Cerebellar cortex (tissue), 1 donor: ENCODE data around the gene SGCE.

Source experiments
- DNase-seq: peaks from one replicate; pipeline ENCODE4 v3.0.0-alpha.2; 2015; ENCODE audit warnings: low spot score

The SGCE gene

DNA sequence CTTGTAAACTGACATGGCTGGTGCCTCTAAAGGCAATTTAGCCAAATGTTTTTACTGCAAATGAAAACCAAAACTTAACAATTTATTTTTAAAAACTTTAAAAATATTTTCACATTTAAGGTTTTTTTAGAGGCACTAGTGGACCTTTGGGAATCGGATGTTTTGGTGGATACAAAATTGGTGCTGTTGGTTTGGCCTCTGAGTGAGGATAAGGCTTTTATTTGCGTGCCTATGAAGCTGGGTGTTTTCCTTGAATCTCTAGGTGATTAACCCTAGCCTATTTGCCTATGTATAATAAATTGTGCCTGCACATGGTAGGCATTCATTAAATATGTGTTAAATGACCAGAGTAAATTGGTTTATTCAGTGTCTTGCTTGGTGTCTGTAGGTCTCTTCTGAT, 2.9 kb upstream of the SGCE start:
- DNase-seq: no peak

DNA sequence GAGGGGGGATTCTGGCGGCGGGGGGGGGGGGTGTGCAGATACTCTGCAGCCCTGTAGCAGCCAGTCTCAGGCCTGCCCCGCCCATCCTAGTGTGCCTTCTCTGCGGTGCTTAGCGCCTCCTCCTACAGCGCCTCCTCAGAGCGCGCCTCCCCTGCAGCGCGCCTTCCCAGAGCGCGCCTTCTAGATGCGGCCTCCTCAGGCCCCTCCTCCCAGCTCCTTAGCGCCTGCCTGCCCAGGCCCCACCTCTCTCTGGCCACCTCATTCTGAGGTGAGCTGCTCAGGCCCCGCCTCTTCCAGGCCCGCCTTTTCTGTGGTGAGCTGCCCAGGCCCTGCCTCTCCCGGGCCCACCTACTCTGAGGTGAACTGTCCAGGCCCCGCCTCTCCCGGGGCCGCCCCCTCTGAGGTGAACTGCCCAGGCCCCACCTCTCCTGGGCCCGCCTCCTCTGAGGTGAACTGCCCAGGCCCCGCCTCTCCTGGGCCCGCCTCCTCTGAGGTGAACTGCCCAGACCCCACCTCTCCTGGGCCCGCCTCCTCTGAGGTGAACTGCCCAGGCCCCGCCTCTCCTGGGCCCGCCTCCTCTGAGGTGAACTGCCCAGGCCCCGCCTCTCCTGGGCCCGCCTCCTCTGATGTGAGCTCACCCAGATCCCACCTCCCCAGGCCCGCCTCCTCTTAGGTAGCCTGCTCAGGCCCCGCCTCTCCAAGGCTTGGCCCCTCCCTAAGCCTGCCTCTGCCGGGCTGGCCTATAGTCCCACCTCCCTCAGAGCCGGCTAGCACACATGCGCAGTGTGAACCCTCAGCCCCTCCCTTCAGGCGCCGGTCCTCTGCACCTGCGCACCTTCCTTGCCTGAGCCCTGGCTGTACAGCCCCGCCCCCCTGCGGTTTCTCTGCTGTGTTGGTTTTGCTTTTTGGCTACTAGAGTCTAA, 2.1 kb upstream of the SGCE start:
- DNase-seq: peak; percentile 98

DNA sequence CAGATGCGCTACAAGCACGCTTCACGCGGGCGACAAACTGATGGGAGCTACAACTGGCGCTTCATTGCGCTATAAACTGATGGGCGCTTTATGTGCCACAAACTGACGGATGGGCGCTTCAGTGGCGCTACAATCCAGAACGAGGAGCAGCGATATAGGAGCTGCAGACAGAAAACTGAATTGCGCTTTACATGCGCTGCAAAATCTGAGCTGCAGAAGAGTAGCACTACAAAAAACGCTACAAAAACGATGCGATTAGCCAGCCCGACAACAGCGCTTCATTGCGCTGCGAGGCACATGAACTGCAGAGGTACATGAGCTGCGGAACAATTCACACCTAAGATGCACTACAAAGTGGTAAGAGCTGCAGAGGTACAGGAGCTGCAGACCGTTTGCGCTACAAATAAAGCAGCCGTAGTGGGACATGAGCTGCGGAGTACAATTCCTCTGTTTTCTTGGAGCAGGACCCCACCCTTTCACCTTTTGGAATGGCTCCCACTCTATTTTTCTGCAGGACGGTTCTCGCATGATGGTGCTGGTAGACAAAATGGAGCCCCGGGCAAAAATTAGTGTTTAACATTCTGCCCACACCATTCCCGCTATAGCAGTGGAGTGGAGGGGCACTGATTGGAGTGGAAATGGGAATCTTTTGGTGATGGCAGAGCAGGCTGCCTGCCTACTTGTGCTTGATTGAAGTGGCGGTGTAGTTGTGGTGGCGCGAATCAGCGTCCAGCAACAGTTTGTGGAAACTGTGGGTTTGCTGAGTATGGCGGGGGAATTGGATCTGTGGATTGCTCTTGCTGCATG, 1.2 kb upstream of the SGCE start:
- DNase-seq: peak; percentile 59

DNA sequence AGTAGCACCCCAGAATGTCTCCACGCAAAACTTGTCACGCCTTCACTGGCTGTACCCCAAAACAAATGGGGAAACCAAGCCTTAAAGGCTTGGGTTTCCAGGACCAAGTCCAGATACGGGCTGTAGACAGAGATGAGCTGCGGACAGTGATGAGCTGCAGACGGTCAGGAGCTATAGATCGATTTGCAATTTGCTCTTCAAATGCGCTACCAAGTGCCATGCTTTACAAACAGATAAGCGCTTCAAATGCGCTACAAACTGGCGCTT, 658 bp upstream of the SGCE start:
- DNase-seq: no peak

DNA sequence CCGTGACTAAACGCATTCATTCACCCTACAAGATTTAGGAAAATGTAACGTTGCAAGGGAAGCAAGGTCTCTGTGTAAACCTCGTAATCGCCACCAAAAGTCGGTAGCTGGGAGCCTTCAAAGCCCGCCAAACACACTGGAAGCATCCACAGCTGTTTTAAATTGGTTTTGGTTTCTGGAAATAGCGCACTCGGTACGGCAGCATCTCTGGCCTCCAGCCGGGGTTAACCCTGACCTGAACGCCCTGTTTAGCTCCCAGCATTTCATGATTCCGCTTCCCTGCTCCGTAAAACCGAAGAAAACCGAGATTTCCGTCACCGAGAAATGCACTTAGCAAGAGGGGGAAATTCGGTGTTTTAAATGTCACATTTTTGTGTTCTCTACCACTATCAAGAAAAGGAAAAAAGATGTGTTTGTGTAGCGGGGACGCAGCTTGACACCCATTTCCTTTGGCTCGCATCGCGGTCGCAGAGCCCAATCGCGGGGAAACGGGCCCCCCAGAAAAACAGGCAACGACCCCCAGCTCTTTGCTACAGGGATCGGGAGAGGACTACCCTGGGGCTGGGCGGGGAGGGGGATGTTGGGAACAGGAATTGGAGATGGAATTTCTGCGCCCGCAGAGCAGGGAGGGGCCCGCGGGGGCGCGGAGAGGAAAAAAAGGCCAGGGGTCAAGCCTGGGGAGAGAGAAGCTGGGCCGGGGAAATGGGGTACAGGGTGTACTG, 646 bp downstream of the SGCE start:
- DNase-seq: peak; percentile 61

DNA sequence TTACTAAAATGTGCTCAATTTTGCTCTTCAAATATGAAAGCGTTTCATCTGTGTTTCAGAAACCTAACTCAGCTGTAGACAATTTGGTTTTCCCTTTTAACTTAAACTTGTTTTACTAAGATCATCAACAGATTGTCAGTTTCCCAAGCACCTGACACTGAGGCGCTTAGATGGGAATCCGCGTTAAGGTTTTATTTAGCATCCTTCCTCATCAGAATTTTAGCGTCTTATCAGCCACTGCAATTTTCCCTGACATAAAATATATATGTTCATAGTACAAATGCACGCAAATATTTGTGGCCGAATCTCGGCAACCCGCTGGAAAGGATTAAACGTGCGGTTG, 1.2 kb downstream of the SGCE start:
- peak; percentile 45 for DNase-seq

DNA sequence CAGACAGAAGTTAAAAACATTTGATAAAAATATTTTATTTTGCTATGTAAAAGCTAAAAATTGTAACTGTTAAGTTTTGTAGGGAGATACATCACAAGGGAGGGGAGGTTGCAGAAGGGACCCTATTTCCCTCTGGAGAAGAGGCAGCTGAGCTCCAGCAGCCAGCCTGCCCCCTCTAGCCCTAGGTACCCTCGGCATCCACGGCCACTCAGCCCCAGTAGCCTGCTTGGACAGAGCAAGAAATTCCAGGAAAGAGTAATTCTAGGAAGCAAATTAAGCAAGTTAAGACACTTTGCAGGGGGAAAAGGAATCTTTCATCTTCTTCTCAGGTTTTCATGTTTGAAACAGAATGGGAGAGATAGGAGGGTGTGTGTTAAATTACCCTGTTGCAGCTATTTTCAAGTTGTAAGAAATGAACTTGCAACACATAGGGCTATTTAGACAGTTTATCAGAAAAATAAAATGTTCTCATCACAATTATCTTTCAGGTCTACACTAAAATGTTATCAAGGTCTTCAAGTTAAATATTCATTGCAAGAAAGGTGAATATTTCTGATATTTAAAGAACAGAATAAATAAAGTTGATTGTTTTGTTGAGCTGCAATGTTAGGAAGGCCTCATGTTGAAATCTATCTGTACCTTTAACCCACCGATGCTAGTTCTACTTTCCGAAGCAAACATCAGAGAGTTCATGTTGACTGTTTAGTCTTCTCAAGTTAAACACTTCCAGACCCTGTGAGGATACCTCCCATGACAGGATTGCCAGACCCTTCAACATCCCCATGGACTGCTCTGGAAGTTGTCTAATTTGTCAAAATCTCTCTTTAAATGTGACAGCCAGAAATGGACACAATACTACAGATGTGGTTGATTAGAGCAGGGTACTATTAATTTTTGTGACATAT, 5.5 kb downstream of the SGCE start:
- DNase-seq: no peak

DNA sequence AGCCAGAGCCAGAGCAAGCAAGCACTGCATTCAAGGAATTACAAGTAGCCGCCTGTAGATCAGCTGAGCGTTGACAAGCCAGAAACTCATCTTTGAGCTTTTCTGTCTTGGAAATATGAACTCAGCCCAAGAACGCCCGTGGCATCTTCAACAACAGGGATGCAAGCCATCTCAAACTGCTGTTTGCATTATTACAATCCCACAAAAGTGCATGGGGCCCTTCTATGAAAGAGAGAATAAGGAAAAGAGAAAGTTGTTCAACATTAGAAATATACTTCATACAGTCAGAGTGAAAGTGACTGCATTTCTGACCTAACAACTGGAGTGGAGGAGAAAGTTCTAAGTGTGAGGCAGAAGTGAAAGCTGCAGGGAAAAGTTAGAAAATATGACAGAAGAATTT, 6.5 kb downstream of the SGCE start:
- no peak for DNase-seq

DNA sequence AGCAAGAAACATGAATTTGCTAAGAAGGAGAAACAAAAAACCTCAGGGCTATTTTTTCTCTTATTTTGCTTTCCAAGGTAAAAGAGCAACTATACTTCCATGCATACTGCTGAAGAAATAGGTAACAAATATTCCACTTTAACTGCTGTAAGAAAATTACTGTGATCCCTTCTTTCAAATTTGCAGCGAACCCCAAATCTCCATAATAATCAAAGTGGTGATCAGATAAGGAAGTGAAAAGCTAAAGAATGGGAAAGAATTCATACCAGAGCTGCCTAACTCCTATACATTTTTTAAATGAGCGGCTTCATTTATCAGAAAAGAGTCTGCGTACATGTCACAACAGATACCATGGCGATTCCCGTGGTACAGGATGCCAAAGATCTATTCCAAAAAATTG, 7.2 kb downstream of the SGCE start:
- no peak for DNase-seq

DNA sequence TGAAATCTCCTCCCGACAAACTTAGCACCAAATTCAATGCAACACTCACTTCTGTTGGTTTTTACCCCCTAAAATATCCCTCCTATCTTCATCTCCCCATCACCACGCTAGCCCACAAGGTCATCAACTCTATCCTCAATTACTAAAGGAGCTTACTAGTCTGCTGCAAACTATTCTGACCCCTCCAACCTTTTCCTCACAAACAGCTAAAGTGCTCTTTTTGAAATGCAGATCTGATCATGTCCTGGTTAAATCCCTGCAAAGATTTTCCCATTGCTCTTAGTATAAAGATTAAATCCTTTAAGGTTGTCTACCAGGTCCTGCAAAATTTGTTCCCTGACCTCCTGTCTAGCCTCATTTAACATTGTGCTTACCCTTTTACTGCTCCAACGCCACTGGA, 8.6 kb downstream of the SGCE start:
- DNase-seq: no peak

DNA sequence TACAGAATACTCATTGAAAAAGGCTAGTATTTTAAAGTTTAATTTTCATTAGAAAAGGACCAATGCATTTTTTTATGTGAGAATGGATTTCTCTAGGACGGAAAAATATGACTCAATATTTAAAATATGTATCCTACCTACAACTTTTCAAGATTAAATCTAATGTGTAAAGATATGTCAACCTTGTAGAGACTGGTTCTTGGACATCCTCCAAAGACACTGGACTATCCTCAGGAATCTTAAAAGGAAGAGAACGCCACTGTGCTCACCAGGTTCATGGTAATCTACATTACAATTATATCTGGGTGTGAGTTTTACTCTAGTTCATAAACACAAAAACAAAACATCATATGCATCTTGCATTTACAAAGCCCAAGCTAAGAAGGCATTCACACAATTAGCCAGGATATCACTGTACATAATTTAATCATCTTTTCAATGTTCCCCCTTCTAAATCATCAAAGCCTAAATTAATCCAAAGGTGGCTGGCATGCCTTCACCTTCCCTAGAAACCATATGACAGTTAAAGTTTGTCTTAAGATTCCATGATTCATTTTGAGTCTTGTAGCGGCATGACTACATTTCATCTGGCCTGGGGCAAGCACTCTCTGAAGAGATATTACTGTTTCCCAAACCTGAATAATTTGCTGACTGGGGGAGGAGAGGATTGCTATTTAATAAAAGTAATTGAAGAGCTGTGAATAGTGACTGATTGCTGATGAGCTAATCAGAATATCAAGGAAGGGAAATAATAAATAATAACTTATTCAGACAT, 12.0 kb downstream of the SGCE start:
- DNase-seq: no peak

DNA sequence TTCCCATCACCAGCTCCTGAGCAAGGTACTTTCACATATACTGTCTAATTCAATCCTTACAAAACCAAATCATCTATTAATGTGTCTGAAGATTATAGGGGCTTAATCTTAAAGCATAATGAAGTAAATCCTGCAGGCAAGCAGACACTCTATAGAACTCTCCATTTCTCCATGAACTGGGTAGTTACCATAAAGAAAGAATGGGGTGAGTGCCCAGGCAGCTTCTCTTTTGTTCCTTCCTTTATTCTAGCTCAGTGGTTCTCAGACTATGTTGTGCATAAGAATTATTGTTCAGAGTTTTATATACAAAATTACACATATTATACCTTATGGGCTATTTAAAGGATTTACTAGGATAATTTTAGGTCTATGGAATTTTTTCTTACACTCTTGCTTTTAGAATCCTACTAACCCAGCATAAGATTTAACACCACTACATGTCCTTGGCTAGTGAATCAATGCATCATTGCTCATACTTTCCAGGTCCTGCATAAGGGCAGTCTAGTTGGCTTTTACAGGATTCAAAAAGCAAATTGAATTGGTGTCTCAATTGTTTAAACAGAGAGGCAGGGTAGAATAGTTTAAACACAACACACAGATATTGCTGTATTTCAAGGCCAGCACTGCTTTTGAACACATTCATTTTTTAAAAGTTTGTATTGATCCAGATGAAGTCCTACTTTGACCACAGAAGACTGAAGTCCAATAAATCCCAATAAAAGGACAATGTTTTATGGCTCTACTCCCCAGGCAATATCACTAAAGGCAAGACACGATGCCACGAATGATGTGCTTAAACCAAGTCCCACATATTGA, 12.9 kb downstream of the SGCE start:
- DNase-seq: no peak

DNA sequence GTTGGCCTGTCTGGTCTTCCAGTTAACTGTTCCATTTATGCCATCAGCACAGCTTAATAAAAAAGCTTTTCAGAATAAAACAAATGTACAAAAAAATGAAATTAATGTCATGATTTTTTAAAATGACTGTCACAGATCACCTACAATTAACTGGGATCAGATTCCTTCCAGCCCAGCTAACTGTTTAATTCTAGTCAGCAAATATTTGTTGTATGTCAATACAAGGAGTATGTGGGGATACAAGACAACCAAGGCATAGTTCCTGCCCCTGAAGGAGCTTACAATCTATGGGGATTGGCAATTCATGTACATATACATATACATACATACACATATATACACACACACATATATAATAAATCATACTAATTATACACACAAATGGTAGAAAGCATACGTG, 16.5 kb downstream of the SGCE start:
- no peak for DNase-seq

DNA sequence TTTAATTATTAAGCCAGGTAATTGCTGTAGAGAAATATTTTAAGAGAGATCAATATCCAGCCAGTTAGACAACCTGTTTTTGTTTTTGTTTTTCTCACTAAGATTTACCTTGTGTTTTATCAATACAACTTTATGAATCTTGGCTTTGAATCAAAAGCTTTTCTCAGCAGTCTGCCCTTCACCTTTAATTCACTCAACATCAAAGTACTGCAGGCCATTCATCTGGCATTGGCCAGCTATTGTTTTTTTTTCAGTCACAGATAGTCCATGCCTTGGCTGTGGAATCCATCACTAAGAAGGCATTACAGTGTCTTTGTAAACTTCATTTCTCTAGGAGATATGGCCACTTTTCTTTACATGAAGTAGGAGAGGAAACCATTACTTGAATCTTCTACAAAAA, 20.2 kb downstream of the SGCE start:
- no peak for DNase-seq

DNA sequence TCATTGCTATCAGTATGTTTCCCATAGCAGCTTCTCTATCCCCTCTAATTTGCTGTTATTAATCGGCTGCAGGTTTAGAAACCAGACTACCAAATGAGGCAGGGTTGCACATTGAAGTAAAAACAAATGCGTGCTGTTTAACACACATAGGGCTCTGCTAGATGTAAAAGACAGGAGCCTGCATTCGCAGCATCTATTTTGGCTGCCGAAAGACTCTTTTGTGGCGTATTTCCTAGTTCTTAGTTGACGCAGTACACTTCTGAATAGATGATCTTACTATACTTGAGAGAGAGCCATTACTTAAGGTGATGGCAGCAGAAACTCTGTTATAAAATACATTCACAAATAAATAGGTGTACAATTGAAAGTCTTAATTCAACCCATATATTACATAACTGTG, 21.4 kb downstream of the SGCE start:
- DNase-seq: peak; percentile 25

DNA sequence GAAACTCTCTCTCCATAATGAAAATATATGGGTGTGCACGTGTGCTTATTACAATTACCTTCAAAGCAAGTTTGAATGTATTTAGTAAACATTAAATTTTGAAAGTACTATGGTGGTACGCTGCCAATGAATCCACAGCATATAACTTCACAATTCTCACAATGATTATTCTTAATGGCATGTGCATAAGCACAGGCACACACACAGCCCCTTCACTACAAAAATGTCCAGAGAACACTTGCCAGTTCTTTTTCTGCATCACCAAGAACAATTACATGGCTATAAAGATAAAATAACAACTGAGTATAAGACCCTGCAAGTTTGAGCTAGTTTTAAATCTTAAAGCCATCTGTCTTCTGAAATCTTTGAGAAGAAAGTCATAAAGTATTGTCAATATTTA, 22.2 kb downstream of the SGCE start:
- DNase-seq: no peak

DNA sequence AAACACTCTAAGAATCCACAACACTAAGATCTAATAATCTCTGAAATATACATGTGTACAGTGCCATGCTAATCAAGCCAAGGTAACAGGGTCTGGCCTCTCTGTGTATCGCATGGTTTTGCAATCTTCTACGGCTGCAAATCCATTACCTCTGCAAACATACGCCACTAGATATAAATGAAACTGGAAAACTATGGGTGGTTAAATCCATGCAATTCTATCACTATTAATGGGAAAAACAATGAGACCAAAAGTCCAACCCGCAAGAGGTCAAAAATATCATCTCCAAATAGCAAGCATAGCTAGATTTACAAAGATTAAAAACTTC, 23.0 kb downstream of the SGCE start:
- DNase-seq: peak; percentile 21

DNA sequence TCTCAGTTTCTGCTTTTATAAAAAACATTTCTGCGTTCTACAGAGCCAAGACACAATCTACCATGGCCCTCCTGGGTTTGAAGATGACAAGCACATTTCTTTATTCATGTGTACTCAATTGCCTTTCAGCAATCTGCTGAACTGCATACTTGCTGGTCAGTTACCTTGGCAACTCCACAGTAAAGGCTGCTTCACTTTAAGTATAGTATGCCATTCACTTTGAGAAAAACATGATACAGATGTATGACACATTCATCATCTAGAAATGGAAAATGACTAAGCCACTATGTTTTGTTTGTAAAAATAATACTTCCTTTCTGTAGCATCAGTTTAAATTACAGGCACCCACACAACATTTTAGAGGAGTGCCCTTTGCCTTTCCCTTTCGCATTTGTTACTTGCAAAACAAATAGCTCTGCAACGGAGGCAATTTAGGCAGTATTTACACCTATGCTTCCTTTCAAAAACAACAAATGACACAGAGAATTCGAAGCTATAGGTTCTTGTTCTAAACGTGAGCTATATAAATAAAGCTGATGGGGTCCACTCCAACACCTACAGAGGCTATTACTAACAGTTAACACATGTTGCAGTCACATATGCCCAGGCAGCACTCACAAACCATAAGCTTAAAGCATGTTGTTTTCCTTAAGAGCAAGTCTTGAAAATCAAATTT, 23.5 kb downstream of the SGCE start:
- DNase-seq: peak; percentile 29

DNA sequence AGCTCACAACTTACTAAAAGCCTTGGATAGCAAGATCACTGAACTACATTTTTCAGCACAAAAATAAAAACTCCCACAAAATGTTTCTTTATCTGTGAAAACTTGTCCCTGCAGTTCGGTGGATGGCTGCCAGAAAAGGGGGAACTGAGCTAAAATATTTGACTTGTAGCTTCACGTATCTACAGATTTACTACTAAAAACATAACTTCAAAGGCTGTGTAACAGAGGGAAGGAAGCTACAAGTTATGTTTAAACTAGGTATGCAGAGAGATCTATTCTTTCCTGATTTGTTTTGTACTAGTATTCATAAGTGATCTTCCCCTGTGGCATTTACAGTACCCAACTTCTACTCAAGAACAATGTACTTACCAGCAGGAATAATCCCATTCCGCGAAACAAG, 25.1 kb downstream of the SGCE start:
- DNase-seq: no peak

DNA sequence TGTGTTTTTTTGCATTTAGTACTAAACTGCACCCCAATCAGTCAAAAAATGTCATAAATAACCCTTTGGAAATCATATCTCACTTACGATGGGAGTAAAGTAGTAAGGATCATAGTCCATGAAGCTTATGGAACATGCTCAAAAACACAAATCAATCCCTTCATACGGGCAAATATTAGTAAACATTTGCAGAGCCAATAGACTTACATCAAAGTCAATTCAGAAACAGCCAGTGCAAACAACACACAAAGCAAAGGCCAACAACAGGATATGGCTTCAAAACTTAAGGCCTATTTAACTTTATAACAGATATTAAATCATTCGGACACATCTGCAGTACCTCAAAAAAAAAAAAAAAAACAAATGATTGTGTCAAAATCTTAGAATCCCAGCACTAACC, 32.1 kb downstream of the SGCE start:
- no peak for DNase-seq
